GM19452 (cell line): ENCODE results near the gene CDKN2B.
"Not testable (repeated sequence)": the region's sequence is repeated elsewhere in the genome, so short reads cannot be mapped to it uniquely, and the experiment has no call there.

Source experiments
- ATAC-seq: cut with Tn5 transposase; IDR thresholded peaks from one replicate; pipeline ENCODE4 v1.9.1; 2021; ENCODE audit not compliant: unreplicated experiment

The CDKN2B gene

DNA sequence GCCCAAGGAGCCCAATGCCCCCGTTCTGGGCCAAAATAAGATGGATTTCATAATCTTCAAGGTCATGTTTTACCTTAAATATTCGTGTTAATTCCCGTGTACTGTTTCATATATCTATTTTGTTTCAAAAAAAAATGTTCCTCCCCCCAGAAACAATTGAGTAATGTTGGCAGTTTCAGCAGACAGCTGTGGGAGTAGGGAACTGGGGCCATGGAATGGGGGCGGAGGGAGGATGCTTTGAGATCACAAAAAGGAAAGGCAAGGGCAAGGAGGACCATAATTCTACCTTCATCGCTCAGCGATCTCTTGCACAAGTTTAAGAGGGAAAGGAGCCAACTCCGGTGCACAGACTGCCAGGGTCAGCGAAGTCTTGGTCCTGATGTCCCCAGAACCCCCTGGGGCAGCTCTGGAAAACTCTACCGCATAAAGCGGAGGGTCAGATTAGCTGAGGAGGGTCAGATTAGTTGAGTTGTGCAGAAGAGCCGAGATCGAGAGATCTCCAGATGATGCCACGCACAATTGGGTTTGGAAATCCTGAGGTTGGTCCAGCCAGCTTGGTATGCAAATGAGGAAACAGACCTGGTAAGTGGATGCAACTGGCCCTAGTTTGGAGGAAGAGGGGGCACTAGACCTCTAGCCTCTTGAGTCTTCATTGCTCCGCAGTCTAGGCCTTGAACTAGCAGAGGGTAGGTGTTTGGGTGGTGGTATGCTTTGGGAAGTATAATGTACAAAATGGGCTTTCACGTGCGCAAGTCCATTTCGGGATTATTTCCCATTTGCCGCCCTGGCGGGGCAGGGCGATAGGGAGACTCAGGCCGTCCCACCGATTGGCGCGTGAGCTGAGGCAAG lies 38.9 kb downstream of the CDKN2B start:
- ATAC-seq = no peak

- ATAC-seq = no peak
Observed at GRCh38 chr9:21969011-21969940, 39.8 kb downstream of the CDKN2B start.

DNA sequence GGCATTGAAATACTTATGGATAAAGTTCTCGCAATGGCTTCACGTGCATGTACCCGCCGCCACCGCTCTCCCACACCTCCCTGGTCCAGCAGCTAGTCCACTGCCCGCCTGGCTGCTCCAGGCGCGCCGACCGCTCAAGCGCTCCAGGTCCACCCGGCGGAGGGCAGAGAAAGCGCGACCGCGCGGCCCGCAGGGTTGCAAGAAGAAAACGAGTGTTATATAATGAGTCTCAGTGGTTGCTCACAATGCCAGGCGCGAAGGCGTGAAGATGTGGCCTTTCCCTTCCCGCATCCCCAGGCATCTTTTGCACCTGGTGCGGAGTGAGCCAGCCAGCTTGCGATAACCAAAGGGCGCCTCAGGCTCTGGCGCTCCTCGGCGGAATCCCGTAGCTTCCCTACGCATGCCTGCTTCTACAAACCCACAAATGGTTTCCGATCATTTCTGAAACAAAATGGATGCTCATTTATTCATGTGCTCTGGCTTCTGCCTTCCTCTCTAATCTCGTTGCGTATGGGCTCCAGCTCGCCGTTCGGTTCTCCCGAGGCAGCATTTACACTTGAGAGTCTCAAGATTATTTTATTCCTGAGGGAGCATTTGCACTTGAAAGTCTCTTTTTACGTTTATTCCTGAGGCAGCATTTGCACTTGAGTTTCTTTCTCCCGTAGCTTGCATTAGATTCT lies 40.6 kb downstream of the CDKN2B start:
- ATAC-seq = no peak

DNA sequence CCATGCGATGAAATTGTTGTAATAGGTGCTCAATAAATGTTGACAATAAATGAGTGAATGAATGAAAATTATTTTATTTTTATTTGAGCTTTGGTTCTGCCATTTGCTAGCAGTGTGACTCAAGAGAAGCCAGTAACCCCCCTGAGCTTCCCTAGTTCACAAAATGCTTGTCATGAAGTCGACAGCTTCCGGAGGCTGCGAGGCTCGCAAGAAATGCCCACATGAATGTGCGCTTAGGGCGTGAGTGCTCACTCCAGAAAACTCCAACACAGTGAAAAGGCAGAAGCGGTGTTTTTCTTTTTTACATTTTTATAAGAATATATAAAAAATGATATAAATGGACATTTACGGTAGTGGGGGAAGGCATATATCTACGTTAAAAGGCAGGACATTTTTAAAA lies 41.4 kb downstream of the CDKN2B start:
- ATAC-seq = no peak

DNA sequence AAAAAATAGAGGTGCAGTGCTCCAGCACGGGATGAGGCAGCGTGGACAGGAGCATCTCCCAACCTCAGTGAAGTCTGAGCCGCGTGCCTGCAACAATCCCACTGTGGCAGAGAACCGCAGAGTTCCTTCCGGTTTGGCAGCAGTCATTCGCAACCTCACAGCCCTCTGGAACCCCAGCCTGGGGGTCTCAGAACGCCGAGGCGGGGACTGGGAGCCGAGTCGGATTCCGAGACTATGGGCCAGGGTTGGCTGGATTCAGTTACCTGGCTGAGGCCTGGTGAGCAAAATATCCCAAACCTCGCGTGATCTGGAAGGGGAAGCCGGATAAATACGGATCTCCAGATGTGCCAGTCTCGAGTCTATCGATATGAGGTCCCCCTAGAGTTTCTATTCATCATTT lies 41.9 kb downstream of the CDKN2B start:
- ATAC-seq = no peak

- ATAC-seq = no peak
Observed at GRCh38 chr9:21966140-21966851, 42.8 kb downstream of the CDKN2B start.

GRCh38 chr9:21965401-21965951 lies 43.6 kb downstream of the CDKN2B start:
- ATAC-seq = peak; percentile 77

DNA sequence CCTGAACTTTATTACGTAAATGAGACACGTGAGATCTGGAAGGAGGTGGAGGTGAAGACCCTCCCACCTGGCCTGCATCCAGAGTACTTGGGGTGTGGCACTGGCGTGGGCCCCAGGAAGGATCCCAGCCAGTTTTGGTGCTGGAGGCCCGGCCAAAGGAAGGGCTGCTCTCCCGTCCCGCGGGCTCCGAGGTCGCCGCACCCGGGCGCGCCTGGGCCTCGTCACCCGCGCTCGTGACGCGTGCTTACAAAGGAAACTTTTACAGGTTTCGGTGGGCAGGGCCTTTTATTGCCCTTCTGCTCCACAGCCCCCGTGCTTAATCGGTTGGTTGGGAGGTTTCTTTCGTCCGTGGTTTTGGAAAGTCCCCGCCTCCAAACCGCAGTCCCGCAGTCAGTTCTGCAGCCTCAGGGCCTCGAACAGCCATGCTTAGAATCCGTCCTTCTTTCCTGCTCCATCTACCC lies 44.1 kb downstream of the CDKN2B start:
- peak; percentile 52 for ATAC-seq

DNA sequence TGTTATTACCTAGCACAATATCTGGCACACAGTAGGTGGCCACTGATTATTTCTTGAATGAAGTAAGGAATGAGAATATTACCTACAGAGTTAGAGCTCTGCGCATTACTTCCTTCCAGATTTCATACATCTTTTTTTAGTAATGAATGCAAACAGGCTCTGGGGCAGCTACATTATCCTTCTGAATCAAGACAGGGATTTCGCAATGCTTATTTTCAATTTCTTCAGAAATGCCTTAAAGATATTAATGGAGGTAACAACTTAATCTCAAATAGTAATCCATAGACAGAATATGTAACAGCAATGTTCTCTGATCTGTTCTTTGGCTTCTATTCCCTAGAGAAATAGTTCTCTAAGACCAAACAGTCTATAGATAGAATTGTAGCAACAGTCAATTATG lies 47.5 kb downstream of the CDKN2B start:
- ATAC-seq = no peak

DNA sequence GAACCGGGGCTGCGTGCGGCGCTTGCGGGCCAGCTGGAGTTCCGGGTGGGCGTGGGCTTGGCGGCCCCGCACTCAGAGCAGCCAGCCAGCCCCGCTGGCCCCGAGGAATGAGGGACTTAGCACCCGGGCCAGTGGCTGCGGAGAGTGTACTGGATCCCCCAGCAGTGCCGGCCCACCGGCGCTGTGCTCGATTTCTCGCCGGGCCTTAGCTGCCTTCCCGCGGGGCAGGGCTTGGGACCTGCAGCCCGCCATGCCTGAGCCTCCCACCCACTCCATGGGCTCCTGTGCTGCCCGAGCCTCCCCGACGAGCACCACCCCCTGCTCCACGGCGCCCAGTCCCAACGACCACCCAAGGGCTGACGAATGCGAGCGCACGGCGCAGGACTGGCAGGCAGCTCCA lies 49.8 kb downstream of the CDKN2B start:
- not testable (repeated sequence) for ATAC-seq

- no peak for ATAC-seq
Observed at GRCh38 chr9:21958833-21959232, 50.3 kb downstream of the CDKN2B start.
